ENCODE measurements around the gene MYCN. TPM values are rescaled to one million over a fixed set of nuclear protein-coding genes. Genes with fewer than 3 reads are reported as not detected.

MYCN gene
- total RNA-seq, 1 experiment from 2014 or later = 54.4 TPM

DNA sequence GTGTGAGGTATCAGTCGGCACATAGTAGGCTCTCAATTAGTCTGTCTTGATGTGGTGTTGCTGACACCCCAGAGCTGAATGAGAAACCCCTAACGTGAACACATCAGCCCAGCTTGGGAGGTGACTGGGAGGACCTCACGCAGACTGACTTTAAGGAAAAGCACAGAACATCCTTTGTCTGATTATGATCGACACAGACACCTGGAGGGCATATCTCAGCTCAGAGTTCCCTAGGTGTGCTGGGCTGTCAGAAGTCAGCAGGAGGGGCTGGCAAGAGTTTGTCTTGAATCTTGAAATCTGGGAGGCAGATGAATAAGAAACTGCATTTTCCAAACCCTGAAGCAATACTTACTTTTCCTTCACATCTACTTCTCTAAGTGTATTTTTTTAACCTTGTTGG, 16.8 kb upstream of the MYCN start:
- no peaks in the 10 kb centered on the region for H3K27me3 Mint-ChIP-seq (ENCODE audit: insufficient read depth, unreplicated experiment)

DNA sequence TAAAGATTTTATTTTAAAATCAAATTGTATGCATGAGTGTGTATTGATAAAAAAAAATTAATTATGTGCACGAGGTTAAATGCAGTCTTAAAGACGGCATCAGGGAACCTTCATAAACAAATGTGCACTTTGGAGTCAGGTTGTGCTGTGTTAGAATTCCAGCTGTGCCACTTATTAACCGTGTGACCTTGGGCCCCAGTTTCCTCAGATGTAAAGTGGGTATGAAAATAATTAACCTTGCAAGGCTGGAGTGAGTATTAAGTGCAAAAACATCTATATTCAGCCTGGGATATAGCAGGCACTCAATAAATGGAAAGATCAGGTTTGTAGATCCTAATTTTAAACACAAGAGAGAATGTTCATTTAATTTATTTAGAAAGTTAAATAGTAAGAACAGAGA, 14.5 kb upstream of the MYCN start:
- no peaks in the 10 kb centered on the region for H3K9me3 ChIP-seq
- peaks cover 11% of the 10 kb centered on the region for H3K4me1 ChIP-seq
- DNase-seq = no peak
- CTCF ChIA-PET = interaction anchor here (0.7 to 1.6 kb wide), 2 partner anchors 9 to 14 kb away, joined by 3 read pairs; no protein-coding TSS in a partner anchor
- Mint-ChIP-seq H3K27me3 (ENCODE audit: insufficient read depth, unreplicated experiment) (no peaks in the 10 kb centered on the region), H3K4me3 (ENCODE audit: unreplicated experiment) (no peak overlapping the region), H3K9me3 (ENCODE audit: unreplicated experiment) (no peaks in the 10 kb centered on the region), H3K36me3 (ENCODE audit: insufficient read depth, unreplicated experiment) (no peaks in the 10 kb centered on the region), H3K27ac (ENCODE audit: unreplicated experiment) (no peak overlapping the region), H3K4me1 (ENCODE audit: low read depth, unreplicated experiment) (peaks cover 12% of the 10 kb centered on the region)
- intact Hi-C loops (cut with micrococcal nuclease; ENCODE audit: unreplicated experiment) = no loop called here
- H3K27me3 ChIP-seq (replicated peaks; ENCODE audit: control insufficient read depth, insufficient read depth, low read length) = no peaks in the 10 kb centered on the region
- no TSS peak for BruUV-seq (replicated peaks)
- TF ChIP-seq, protein P1, sequence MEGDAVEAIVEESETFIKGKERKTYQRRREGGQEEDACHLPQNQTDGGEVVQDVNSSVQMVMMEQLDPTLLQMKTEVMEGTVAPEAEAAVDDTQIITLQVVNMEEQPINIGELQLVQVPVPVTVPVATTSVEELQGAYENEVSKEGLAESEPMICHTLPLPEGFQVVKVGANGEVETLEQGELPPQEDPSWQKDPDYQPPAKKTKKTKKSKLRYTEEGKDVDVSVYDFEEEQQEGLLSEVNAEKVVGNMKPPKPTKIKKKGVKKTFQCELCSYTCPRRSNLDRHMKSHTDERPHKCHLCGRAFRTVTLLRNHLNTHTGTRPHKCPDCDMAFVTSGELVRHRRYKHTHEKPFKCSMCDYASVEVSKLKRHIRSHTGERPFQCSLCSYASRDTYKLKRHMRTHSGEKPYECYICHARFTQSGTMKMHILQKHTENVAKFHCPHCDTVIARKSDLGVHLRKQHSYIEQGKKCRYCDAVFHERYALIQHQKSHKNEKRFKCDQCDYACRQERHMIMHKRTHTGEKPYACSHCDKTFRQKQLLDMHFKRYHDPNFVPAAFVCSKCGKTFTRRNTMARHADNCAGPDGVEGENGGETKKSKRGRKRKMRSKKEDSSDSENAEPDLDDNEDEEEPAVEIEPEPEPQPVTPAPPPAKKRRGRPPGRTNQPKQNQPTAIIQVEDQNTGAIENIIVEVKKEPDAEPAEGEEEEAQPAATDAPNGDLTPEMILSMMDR (IDR thresholded peaks at IDR 0.05; ENCODE audit: insufficient read depth in 1 of 2, low read depth in 1 of 2, low read length in 1 of 2, severe bottlenecking in 1 of 2, unreplicated experiment in 1 of 2) = no peak
- H3K4me3 ChIP-seq (ENCODE audit: low read depth, low read length) = no peak overlapping the region
- POLR2A ChIA-PET = interaction anchor here (0.7 kb wide), 1 partner anchor 726 kb away, joined by 5 read pairs; no protein-coding TSS in a partner anchor
- no peaks in the 10 kb centered on the region for H3K36me3 ChIP-seq (ENCODE audit: control insufficient read depth, insufficient read depth, low read length)

More for the DNA sequence above, 16.8 kb upstream of the MYCN start:
- H3K4me1 ChIP-seq = peaks cover 33% of the 10 kb centered on the region
- ChIA-PET POLR2A (interaction anchor here (0.7 kb wide), 1 partner anchor 226 kb away, joined by 6 read pairs; no protein-coding TSS in a partner anchor), CTCF (no interaction called here)
- no peak overlapping the region for H3K27ac Mint-ChIP-seq (ENCODE audit: unreplicated experiment)
- intact Hi-C loops (cut with micrococcal nuclease; ENCODE audit: unreplicated experiment) = no loop called here
- no peaks in the 10 kb centered on the region for H3K36me3 ChIP-seq (ENCODE audit: control insufficient read depth, insufficient read depth, low read length)
- no peaks in the 10 kb centered on the region for H3K9me3 Mint-ChIP-seq (ENCODE audit: unreplicated experiment)
- TF ChIP-seq, protein P1 (IDR thresholded peaks at IDR 0.05; ENCODE audit: insufficient read depth in 1 of 2, low read depth in 1 of 2, low read length in 1 of 2, severe bottlenecking in 1 of 2, unreplicated experiment in 1 of 2) = no peak
- no peaks in the 10 kb centered on the region for H3K9me3 ChIP-seq
- H3K36me3 Mint-ChIP-seq (ENCODE audit: insufficient read depth, unreplicated experiment) = no peaks in the 10 kb centered on the region
- H3K4me3 ChIP-seq (ENCODE audit: low read depth, low read length) = no peak overlapping the region
- no peaks in the 10 kb centered on the region for H3K27me3 ChIP-seq (replicated peaks; ENCODE audit: control insufficient read depth, insufficient read depth, low read length)
- H3K4me1 Mint-ChIP-seq (ENCODE audit: low read depth, unreplicated experiment) = peaks cover 32% of the 10 kb centered on the region
- DNase-seq = no peak
- H3K4me3 Mint-ChIP-seq (ENCODE audit: unreplicated experiment) = no peak overlapping the region
- no TSS peak for BruUV-seq (replicated peaks)

DNA sequence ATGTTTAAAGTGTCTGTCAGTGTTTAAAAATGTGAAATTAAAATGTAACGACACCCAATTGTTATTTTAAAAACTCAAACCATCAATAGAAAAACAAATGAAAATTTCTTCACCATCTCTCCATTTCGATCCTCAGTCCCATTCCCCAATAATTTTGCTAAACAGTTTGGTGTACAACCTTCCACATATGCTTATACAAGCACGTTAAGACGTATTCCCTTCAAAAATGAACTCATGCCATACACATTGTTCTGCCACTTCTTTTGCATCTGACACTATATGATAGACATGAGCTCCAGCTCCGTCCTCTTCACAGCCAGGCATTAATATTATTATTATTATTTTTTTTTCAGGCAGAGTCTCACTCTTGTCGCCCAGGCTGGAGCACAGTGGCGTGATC, 14.1 kb upstream of the MYCN start:
- no peaks in the 10 kb centered on the region for H3K36me3 Mint-ChIP-seq (ENCODE audit: insufficient read depth, unreplicated experiment)
- DNase-seq = no peak
- CTCF ChIA-PET = interaction anchor here (1.6 kb wide), 1 partner anchor 13 kb away, joined by 3 read pairs; no protein-coding TSS in a partner anchor
- intact Hi-C loops (cut with micrococcal nuclease; ENCODE audit: unreplicated experiment) = no loop called here
- Histone ChIP-seq H3K36me3 (ENCODE audit: control insufficient read depth, insufficient read depth, low read length) (no peaks in the 10 kb centered on the region), H3K27me3 (replicated peaks; ENCODE audit: control insufficient read depth, insufficient read depth, low read length) (no peaks in the 10 kb centered on the region), H3K9me3 (no peaks in the 10 kb centered on the region), H3K4me1 (peaks cover 7% of the 10 kb centered on the region), H3K4me3 (ENCODE audit: low read depth, low read length) (no peak overlapping the region)
- no peak overlapping the region for H3K4me3 Mint-ChIP-seq (ENCODE audit: unreplicated experiment)
- no TSS peak for BruUV-seq (replicated peaks)
- H3K9me3 Mint-ChIP-seq (ENCODE audit: unreplicated experiment) = no peaks in the 10 kb centered on the region
- POLR2A ChIA-PET = no interaction called here
- TF ChIP-seq, protein P1 (IDR thresholded peaks at IDR 0.05; ENCODE audit: insufficient read depth in 1 of 2, low read depth in 1 of 2, low read length in 1 of 2, severe bottlenecking in 1 of 2, unreplicated experiment in 1 of 2) = no peak
- no peak overlapping the region for H3K27ac Mint-ChIP-seq (ENCODE audit: unreplicated experiment)
- H3K4me1 Mint-ChIP-seq (ENCODE audit: low read depth, unreplicated experiment) = peaks cover 9% of the 10 kb centered on the region
- no peaks in the 10 kb centered on the region for H3K27me3 Mint-ChIP-seq (ENCODE audit: insufficient read depth, unreplicated experiment)

All from Caco-2 (cell line).